H1 (cell line): Measurements from ENCODE around the gene TECPR2. TPM values are rescaled to one million over a fixed set of nuclear protein-coding genes. Genes with fewer than 3 reads are reported as not detected.

Experiments used
- BACH1 ChIP-seq: IDR thresholded peaks from 2 replicates; pipeline ENCODE4 v1.6.1; 2012; ENCODE audit warnings: low read length, improper control_type of control experiment
- EZH2 ChIP-seq: fragments of 200-600 bp; sonication (generic); IDR thresholded peaks from 2 replicates; pipeline ENCODE4 v1.7.1; 2012; ENCODE audit warnings: low read depth, mild to moderate bottlenecking, moderate library complexity, low read length, inconsistent platforms; ENCODE audit not compliant: severe bottlenecking
- JUN ChIP-seq: IDR thresholded peaks from 2 replicates; pipeline ENCODE4 v1.6.1; 2011; ENCODE audit warnings: low read depth, mild to moderate bottlenecking, improper control_type of control experiment, low read length
- JUND ChIP-seq: IDR thresholded peaks from 2 replicates; pipeline ENCODE4 v1.6.1; 2011; ENCODE audit warnings: mild to moderate bottlenecking, improper control_type of control experiment, low read length
- PHF8 ChIP-seq: fragments of 200-600 bp; sonication (generic); conservative IDR thresholded peaks from 2 replicates; pipeline ENCODE4 v1.7.1; 2012; ENCODE audit warnings: low read depth, mild to moderate bottlenecking, inconsistent platforms, low read length, moderate library complexity
- SAP30 ChIP-seq: fragments of 300-600 bp; sonication (generic); IDR thresholded peaks from 2 replicates; pipeline ENCODE4 v1.7.1; 2012; ENCODE audit warnings: low read length, moderate library complexity, mild to moderate bottlenecking, inconsistent platforms; ENCODE audit not compliant: insufficient read depth, insufficient replicate concordance
- SP4 ChIP-seq: IDR thresholded peaks from 2 replicates; pipeline ENCODE4 v1.6.1; 2012; ENCODE audit warnings: low read length, inconsistent platforms
- TAF7 ChIP-seq: optimal IDR thresholded peaks from 2 replicates; pipeline ENCODE3; 2011; ENCODE audit warnings: low read depth, mild to moderate bottlenecking, inconsistent platforms, low read length, moderate library complexity, borderline replicate concordance
- ZNF274 ChIP-seq: IDR thresholded peaks from 2 replicates; pipeline ENCODE4 v1.7.0; 2012; ENCODE audit warnings: low read length, borderline replicate concordance; ENCODE audit errors: extremely low read depth
- polyA plus RNA-seq, 7 experiments: library from polyadenylated mRNA; depleted of rRNA in 3 of 7; stranded (reverse) in 5 of 7; unstranded in 2 of 7; fragments of >200 nt in 5 of 7; fragments of 200-250 nt in 2 of 7; gene quantifications; 1 replicate in 5 of 7; 2 replicates in 1 of 7; 4 replicates in 1 of 7; pipeline versions ENCODE4 v1.2.1 to v1.2.3, GENCODE V29; 2011 to 2013; ENCODE audit warnings: missing spikeins in 2 of 7, mixed read lengths in 2 of 7
- total RNA-seq: library from RNA; stranded (reverse); fragmentation: NEBNext Ultra II Directional; extraction: Animal tissue kit (Norgen Biotek cat#: 25700); gene quantifications from 2 replicates; pipeline ENCODE4 v1.2.1, GENCODE V29; 2021

The TECPR2 gene
- total and polyA plus RNA-seq, 2 of the 8 experiments (the other 6 are each of a cell fraction or from before 2014, with no cell fraction given): 6.8 to 19.4 TPM

- no peak for TF ChIP-seq PHF8
- no peak for TF ChIP-seq SP4
- no peak for TF ChIP-seq JUND
- TF ChIP-seq TAF7: no peak
- TF ChIP-seq EZH2: no peak
- no peak for TF ChIP-seq JUN
- no peak for TF ChIP-seq SAP30
- no peak for TF ChIP-seq BACH1
- no peak for TF ChIP-seq ZNF274
Observed at GRCh38 chr14:102500158-102500662, 137.5 kb downstream of the TECPR2 start (continued).
